HG02884 (cell line): ENCODE data around the gene CHRND.
"Not testable (repeated sequence)": the region's sequence is repeated elsewhere in the genome, so short reads cannot be mapped to it uniquely, and the experiment has no call there.

ENCODE experiments used
- ATAC-seq: cut with Tn5 transposase; IDR thresholded peaks from one replicate; pipeline ENCODE4 v1.9.1; 2021; ENCODE audit warnings: mild to moderate bottlenecking, moderate library complexity; ENCODE audit not compliant: unreplicated experiment

The CHRND gene

DNA sequence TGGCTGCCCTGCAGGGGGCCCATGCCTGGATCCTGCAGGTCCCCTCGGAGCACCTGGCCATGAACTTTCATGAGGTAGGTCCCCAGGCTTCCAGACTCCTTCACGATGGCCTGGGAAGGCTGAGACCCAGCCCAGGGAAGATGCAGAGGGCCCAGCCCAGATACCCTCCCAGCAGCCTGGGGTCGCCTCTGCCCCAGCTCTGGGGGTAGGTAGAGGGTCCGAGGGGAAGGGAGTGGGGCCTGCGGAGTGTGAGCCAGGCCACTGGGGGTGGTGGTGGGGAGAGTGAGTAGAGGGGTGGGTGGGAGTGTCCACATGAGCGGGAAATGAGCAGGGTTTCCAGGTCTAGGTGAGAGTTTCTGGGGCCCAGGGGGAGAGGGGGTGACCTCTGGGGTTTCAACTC, 1.2 kb upstream of the CHRND start:
- no peak for ATAC-seq

- ATAC-seq, result no peak
Measured at GRCh38 chr2:232525199-232525598, 761 bp upstream of the CHRND start.

GRCh38 chr2:232526372-232526941, 497 bp downstream of the CHRND start:
- no peak for ATAC-seq

DNA sequence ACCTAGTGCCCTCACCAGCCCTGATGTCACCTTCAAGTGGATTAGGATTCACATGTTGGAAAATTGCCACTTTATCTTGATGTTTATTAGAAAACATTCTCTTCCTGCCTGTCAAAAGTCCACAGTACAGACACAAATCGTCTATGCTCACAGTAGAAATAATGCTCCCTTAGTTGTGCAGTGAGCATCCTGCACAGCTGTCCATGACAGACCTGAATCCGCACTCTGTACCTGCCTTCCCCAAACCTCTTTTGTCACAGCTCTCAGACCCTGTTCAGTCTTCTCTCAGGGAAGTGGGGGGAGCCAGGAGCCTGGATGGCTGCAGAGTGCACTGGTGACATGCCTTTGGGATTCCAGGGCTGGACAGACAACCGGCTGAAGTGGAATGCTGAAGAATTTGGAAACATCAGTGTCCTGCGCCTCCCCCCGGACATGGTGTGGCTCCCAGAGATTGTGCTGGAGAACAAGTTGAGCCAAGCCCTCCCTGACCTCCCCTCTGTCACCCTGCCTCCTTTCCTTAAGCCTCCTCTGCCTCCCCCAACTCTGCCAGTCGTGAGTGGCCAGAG, 2.0 kb downstream of the CHRND start:
- no peak for ATAC-seq

DNA sequence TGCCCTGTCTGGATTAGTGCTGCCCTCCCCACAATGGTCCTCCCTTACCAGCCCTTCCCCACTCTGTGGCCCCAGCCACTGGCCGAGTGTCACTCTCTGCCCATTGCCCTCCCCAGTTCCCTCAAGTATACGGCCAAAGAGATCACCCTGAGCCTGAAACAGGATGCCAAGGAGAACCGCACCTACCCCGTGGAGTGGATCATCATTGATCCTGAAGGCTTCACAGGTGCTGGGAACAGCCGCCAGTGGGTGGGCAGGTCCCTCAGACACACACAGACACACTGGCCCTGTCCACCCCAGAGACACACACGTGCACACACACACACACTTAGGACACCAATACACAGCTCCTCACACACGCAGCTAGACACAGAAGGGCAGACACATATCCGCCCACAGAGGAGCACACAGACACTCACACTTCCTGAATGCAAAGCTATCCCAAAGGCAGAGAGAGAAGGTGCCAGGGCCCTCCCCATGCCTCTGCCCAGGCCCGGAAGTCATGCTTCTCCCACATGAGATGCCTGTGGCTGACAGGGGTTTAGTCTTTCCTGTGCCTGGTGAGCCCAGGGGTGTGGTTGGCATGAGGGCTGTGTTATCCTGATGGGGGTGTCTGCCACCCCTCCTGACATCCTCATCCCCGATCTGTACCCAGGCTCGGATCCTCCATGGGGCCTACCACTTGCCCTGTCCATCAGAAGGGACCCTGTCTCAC, 2.9 kb downstream of the CHRND start:
- ATAC-seq, result no peak

- no peak for ATAC-seq
Measured at GRCh38 chr2:232529806-232530547, 4.0 kb downstream of the CHRND start.

- no peak for ATAC-seq
Measured at GRCh38 chr2:232530626-232531260, 4.8 kb downstream of the CHRND start.

GRCh38 chr2:232532419-232532818, 6.5 kb downstream of the CHRND start:
- no peak for ATAC-seq

DNA sequence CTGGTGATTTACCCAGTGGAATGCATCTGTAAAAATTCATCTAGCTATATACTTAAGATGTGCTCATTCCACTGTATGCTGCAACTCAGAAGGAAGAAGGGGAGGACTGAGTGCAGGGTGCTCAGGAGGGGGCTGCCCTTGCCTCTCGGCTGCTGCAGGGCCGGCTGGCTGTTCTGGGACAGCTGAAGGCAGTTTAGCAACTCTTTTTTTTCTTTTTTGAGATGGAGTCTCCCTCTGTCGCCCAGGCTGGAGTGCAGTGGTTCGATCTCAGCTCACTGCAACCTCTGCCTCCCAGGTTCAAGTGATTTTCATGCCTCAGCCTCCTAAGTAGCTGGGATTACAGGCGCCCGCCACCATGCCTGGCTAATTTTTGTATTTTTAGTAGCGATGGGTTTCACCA, 6.9 kb downstream of the CHRND start:
- ATAC-seq, result not testable (repeated sequence)

DNA sequence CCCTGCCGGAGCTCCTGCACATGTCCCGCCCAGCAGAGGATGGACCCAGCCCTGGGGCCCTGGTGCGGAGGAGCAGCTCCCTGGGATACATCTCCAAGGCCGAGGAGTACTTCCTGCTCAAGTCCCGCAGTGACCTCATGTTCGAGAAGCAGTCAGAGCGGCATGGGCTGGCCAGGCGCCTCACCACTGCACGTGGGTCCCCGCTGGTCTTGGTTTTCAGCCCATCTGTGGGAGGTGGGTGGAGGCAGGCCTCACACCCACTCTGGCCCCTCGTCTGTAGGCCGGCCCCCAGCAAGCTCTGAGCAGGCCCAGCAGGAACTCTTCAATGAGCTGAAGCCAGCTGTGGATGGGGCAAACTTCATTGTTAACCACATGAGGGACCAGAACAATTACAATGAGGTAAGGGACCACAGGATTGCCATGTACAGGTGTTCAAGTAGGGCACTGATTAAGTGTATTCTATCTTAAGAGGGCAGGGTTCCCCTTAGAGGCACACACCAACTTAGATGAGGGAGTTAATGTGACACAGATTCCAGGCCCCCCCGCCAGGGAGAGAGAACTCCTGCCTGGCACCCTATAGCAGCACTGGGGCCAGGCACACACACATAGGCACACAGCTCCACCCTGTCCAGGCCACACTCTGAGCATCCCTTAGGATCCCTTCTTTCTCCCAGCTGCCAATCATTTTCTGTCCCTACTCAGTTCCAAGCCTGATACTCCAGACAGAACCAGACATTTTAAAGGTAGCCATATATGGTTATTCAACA, 8.2 kb downstream of the CHRND start:
- no peak for ATAC-seq

DNA sequence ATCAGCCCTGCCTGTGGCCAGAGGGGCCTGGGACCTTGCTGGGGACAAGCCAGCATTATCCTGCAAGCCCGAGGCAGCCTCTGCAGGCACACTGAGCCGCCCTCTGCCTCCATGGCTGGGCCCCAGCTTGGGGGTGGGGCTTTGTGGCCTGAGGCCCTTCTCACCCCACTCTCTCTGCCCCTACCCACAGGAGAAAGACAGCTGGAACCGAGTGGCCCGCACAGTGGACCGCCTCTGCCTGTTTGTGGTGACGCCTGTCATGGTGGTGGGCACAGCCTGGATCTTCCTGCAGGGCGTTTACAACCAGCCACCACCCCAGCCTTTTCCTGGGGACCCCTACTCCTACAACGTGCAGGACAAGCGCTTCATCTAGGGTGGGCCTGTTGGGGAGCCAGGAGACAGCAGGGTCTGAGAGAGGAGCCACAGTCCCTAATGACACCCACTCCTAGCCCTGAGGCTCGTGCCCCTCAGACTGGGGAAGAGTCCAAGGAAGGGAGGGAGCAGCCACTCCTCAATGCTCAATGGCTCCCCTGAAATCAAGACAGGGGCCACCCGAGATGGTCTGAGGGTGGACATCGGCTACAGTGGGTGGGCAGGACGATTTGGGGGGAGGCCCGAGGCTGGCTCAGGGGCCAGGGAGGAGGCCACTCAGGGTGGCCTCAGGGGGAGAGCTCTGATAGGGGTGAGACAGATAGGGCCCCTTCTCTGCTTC, 9.1 kb downstream of the CHRND start:
- no peak for ATAC-seq

- ATAC-seq, result no peak
Measured at GRCh38 chr2:232535761-232536530, 10.0 kb downstream of the CHRND start.

- ATAC-seq, result no peak
Measured at GRCh38 chr2:232537079-232537478, 11.1 kb downstream of the CHRND start.

- ATAC-seq, result no peak
Measured at GRCh38 chr2:232537499-232537898, 11.5 kb downstream of the CHRND start.

DNA sequence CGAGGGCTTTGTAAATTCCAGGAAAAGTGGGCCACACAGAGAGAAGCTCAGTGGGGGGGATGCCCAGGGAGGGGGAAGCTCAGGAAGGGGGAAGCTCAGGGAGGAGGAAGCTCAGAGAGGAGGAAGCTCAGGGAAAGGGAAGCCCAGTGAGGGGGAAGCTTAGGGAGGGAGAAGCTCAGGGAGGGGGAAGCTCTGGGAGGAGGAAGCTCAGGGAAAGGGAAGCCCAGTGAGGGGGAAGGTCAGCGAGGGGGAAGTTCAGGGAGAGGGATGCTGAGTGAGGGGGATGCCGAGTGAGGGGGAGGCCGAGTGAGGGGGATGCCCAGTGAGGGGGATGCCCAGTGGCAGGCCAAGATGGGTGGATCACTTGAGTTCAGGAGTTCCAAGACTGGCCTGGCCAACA, 12.7 kb downstream of the CHRND start:
- ATAC-seq, result no peak

DNA sequence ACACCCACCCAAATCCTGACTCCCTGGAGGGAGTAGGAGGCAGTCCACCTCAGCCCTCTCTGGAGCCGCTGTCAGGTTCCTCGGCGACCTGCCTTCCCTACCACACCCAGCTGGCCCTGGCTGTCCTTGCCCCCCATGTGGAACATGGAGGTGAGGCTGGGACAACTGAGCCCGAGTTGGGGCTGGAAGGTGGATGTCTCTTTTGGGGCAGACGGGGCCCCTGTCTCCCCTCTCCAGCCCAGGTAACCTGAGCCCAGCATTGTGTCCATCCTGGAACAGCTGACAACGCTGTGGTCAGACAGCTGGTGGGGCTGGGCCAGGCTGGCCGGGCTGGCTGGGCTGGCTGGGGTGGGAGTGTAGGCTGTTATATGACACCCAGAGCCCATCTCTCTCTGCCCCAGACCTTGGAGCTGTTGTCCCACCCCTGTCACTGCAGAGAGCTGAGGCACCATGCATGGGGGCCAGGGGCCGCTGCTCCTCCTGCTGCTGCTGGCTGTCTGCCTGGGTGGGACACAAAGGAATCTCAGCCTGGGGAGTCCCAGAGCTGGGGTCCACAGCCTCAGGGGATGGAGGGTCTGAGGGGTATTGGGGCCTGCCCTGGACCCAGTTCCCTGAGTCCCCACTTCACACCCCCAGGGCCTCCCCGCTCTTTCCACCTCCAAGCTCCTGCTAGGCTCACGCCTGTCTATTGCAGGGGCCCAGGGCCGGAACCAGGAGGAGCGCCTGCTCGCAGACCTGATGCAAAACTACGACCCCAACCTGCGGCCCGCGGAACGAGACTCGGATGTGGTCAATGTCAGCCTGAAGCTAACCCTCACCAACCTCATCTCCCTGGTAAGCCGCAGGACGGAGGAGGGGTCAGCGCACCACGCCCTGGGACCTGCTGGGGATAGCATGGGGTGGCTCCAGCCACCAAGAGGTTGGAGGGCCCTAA, 13.6 kb downstream of the CHRND start, which contains the start of gene CHRNG:
Gene CHRNG (plus strand): TSS at position 395 of the 934 bp plus-strand sequence. CDS start 56 bp downstream, at position 451.
- no peak for ATAC-seq

DNA sequence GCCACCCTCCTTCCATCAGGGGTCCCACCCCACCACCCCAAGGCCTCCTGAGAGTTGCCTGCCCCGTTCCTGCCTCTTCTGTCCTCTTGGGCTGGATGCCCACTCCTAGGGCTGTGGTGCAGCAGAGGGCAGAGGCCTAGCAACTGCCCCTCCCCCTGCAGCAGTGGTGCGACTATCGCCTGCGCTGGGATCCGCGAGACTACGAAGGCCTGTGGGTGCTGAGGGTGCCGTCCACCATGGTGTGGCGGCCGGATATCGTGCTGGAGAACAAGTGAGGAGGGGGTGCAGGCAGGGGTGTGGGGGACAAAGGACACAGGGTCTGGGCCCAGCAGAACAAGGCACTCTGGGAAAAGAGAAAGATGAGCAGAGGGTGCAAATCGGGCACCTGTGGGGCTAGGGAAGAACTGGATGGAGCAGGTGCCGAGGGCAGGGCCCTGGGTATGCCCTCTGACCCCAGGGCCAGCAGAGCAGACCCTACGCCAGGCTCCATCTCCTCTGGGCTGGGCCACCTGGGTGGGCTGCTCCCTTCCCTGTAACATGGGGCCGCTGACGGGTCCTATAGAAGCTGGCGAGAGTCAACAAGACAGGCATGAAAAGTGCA, 14.6 kb downstream of the CHRND start:
- ATAC-seq, result no peak
